CD4-positive, alpha-beta T cell treated with Interleukin-6 at 100 ng/mL for 8 hours (primary cell): Measurements from ENCODE around the gene HOXA5.

Source experiments
- DNase-seq: peaks from one replicate; pipeline ENCODE4 v3.0.0-alpha.2; 2020; ENCODE audit warnings: mixed read lengths, low spot score

The HOXA5 gene

GRCh38 chr7:27094304-27095049 lies 49.0 kb downstream of the HOXA5 start:
- no peak for DNase-seq

GRCh38 chr7:27093184-27093895 lies 50.1 kb downstream of the HOXA5 start:
- DNase-seq, result no peak

GRCh38 chr7:27092819-27093110 lies 50.7 kb downstream of the HOXA5 start:
- DNase-seq, result no peak

- no peak for DNase-seq
Measured at GRCh38 chr7:27091941-27092818, 51.3 kb downstream of the HOXA5 start.

GRCh38 chr7:27091105-27091504 lies 52.4 kb downstream of the HOXA5 start:
- no peak for DNase-seq
